K562 (cell line): Measurements from ENCODE around the gene UPK3BL1. TPM values are rescaled to one million over a fixed set of nuclear protein-coding genes. Genes with fewer than 3 reads are reported as not detected.
"Not testable (repeated sequence)": the region's sequence is repeated elsewhere in the genome, so short reads cannot be mapped to it uniquely, and the experiment has no call there.

Source experiments
- ATAC-seq: fragments of 200-7000 bp; cut with Tn5 transposase; 3 replicates; pipeline ENCODE4 v1.9.1; 2020; ENCODE audit warnings: moderate library complexity
- BruUV-seq: library from RNA; stranded (reverse); fragments of 400-500 nt; replicated peaks from 2 replicates; lab custom pipeline; 2021; lab: Mats Ljungman, UMichigan
- CTCF ChIA-PET: fragments of 300-600 bp; formaldehyde crosslinking; extraction: SDS; loops from one replicate; lab custom pipeline; 2021; ENCODE audit warnings: low intra/inter-chr PET ratio; lab: Yijun Ruan, JAX
- POLR2A ChIA-PET: fragments of 300-600, 350-650 bp; sonication (Branson Sonifier 250); formaldehyde crosslinking; extraction: SDS; loops from one replicate; lab custom pipeline; 2021; ENCODE audit warnings: antibody characterized with exemption, inconsistent platforms; lab: Yijun Ruan, JAX
- DNase-seq, 4 experiments: peaks; one replicate each; pipeline versions ENCODE4 v3.0.0 to v3.0.0-alpha.2; 2011 to 2018; ENCODE audit warnings: low spot score in 3 of 4, mixed read lengths in 3 of 4; ENCODE audit errors: extremely low read depth in 1 of 4
- FAIRE-seq: peaks from 2 replicates; lab custom pipeline; 2011; peaks lifted over from hg19 to GRCh38; lab: Jason Lieb, UNC
- H2AFZ ChIP-seq: 2 replicates; pipeline ENCODE4 v1.6.0; 2011; ENCODE audit warnings: low read depth, low read length, control low read depth, inconsistent platforms
- H3K27ac ChIP-seq: fragments of 200-600 bp; 3 replicates; pipeline ENCODE4 v1.8.0; 2011; ENCODE audit warnings: low read depth, mild to moderate bottlenecking, control low read depth, inconsistent platforms, low read length, moderate library complexity, mixed read lengths; ENCODE audit errors: extremely low read depth
- H3K27me3 ChIP-seq, 2 experiments: fragments of 300-600 bp in 1 of 2; 2 replicates in 1 of 2; 3 replicates in 1 of 2; pipeline versions ENCODE4 v1.6.0 to v1.8.0; 2011; ENCODE audit warnings: inconsistent platforms in 2 of 2, low read length in 2 of 2, mild to moderate bottlenecking in 1 of 2, mixed read lengths in 1 of 2, moderate library complexity in 1 of 2; ENCODE audit not compliant: control insufficient read depth in 2 of 2, insufficient read depth in 2 of 2
- H3K36me3 ChIP-seq: fragments of 300-600 bp; 3 replicates; pipeline ENCODE4 v1.8.0; 2011; ENCODE audit warnings: mild to moderate bottlenecking, low read length, inconsistent platforms; ENCODE audit not compliant: control insufficient read depth, insufficient read depth
- H3K4me1 ChIP-seq, 2 experiments: fragments of 200-600 bp in 1 of 2; replicated peaks in 1 of 2; 2 replicates in 1 of 2; 3 replicates in 1 of 2; pipeline versions ENCODE4 v1.5.1 to v1.8.0; 2011; ENCODE audit warnings: inconsistent platforms in 2 of 2, low read length in 2 of 2, mild to moderate bottlenecking in 1 of 2, mixed read lengths in 1 of 2, moderate library complexity in 1 of 2; ENCODE audit not compliant: control insufficient read depth in 2 of 2, insufficient read depth in 2 of 2
- H3K4me2 ChIP-seq: 2 replicates; pipeline ENCODE4 v1.6.1; 2011; ENCODE audit warnings: low read length, control low read depth, inconsistent platforms, mixed read lengths; ENCODE audit not compliant: insufficient read depth
- H3K4me3 ChIP-seq: fragments of 200-600 bp; sonication (generic), shearing (Covaris generic); 2 replicates; pipeline ENCODE4 v1.5.1; 2016; ENCODE audit warnings: control low read depth, inconsistent platforms
- H3K79me2 ChIP-seq: fragments of 200-600 bp; 3 replicates; pipeline ENCODE4 v1.8.0; 2011; ENCODE audit warnings: low read length, inconsistent platforms; ENCODE audit not compliant: control insufficient read depth, insufficient read depth
- H3K9ac ChIP-seq, 2 experiments: 2 replicates each; pipeline versions ENCODE4 v1.6.0 to v1.6.1; 2011; ENCODE audit warnings: low read depth in 2 of 2, low read length in 2 of 2, control low read depth in 1 of 2, inconsistent platforms in 1 of 2, mild to moderate bottlenecking in 1 of 2, mixed read lengths in 1 of 2; ENCODE audit not compliant: insufficient read depth in 1 of 2
- H3K9me1 ChIP-seq: one replicate; pipeline ENCODE4 v1.6.0; 2011; ENCODE audit warnings: inconsistent platforms, mild to moderate bottlenecking, low read length, moderate library complexity; ENCODE audit not compliant: control insufficient read depth, insufficient read depth
- H3K9me3 ChIP-seq: replicated peaks from 2 replicates; pipeline ENCODE4 v1.5.1; 2011; ENCODE audit warnings: low read depth, low read length, inconsistent platforms; ENCODE audit not compliant: control insufficient read depth, insufficient read depth
- H4K20me1 ChIP-seq: replicated peaks from 2 replicates; pipeline ENCODE4 v1.6.1; 2011; ENCODE audit warnings: low read length, inconsistent platforms, mixed read lengths; ENCODE audit not compliant: control insufficient read depth, insufficient read depth
- WGBS: fragments of 100-300 bp; shearing (Covaris generic); methylation state at CpG from one replicate; pipeline ENCODE4 v1.1.6; 2016; ENCODE audit warnings: low coverage, mixed read lengths; ENCODE audit not compliant: insufficient coverage; ENCODE audit errors: missing lambda C conversion rate; 5-methylcytosine and 5-hydroxymethylcytosine counted together
- in situ Hi-C: fragments of 300-500 bp; cut with MboI; formaldehyde crosslinking; loops from 4 replicates; pipeline ENCODE4 v1.15.0; 2018; ENCODE audit warnings: inconsistent platforms, mixed read lengths
- intact Hi-C: fragments of 100-400 bp; cut with micrococcal nuclease; formaldehyde crosslinking; loops from 2 replicates; pipeline ENCODE4 v1.14.2; 2022
- polyA plus RNA-seq, 8 experiments: library from polyadenylated mRNA; depleted of rRNA in 4 of 8; stranded (reverse) in 5 of 8; unstranded in 3 of 8; fragments of >200 nt; fragmentation: Nextera tagmentation in 2 of 8; fragmentation: Illumina TruSeq in 1 of 8; extraction: Ambion mirVana in 2 of 8; extraction: Trizol in 1 of 8; gene quantifications; 2 replicates each; pipeline versions ENCODE4 v1.2.1 to v1.2.3, GENCODE V29; 2011 to 2014; ENCODE audit warnings: inconsistent platforms in 1 of 8, missing spikeins in 1 of 8
- total RNA-seq, 7 experiments: library from RNA; depleted of rRNA in 6 of 7; stranded (reverse); fragments of >200 nt in 6 of 7; fragmentation: Illumina TruSeq in 2 of 7; extraction: Trizol in 2 of 7; gene quantifications; 2 replicates each; pipeline versions ENCODE4 v1.2.1 to v1.2.3, GENCODE V29; 2011 to 2021; ENCODE audit warnings: low replicate concordance in 1 of 7

UPK3BL1 gene
- total and polyA plus RNA-seq, 9 of the 15 experiments (the other 6 are each of a cell fraction or from before 2014, with no cell fraction given): 3.9 to 36.3 (median 15.6) TPM

DNA sequence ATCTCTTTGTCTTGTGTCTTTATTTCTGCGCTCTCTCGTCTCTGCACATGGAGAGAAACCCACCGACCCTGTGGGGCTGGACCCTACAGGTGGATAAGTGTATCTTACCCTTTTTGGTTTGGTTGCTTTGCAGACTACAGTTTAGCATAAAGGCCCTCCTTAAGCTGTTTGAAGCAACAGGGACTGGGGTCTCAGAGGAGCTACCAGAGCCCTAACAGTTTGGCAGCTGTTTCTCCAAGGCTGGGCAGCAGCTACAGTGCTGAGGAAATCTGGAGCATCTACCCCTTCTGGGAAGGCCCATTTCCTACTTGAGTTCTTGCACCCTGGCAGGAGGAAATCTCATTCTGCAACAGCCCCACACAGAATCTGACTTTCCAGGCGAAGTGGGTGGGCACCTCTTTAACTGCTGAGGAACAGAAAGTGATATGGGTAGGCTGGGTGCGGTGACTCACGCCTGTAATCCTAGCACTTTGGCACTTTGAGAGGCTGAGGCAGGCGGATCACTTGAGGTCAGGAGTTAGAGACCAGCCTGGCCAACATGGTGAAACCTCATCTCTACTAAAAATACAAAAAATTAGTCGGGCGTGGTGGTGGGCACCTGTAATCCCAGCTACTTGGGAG lies 31.0 kb upstream of the UPK3BL1 start:
- H3K9me1 ChIP-seq, H3K4me1 ChIP-seq, H3K27me3 ChIP-seq, H3K27ac ChIP-seq, H3K4me3 ChIP-seq, H4K20me1 ChIP-seq, intact Hi-C loops, H3K4me2 ChIP-seq, H3K9ac ChIP-seq, ATAC-seq, CTCF ChIA-PET, H3K9me3 ChIP-seq, H2AFZ ChIP-seq, H3K79me2 ChIP-seq, BruUV-seq, FAIRE-seq, DNase-seq, H3K36me3 ChIP-seq, POLR2A ChIA-PET: not testable (repeated sequence)
- WGBS: no CpG with 5 or more reads among the region's 9 CpGs
- in situ Hi-C loops: loop anchor here (25.0 kb wide), 2 partner anchors 211 to 361 kb away; partner anchors contain the start of genes ALKBH4 and LRWD1

GRCh38 chr7:102671956-102672307 lies 29.3 kb upstream of the UPK3BL1 start:
- H3K9me3 ChIP-seq, intact Hi-C loops, H3K36me3 ChIP-seq, CTCF ChIA-PET, H3K9me1 ChIP-seq, POLR2A ChIA-PET, H2AFZ ChIP-seq, H3K4me1 ChIP-seq, H3K27me3 ChIP-seq, H3K79me2 ChIP-seq, H3K9ac ChIP-seq, H3K4me2 ChIP-seq, H3K27ac ChIP-seq, BruUV-seq, H4K20me1 ChIP-seq, FAIRE-seq, DNase-seq, H3K4me3 ChIP-seq: not testable (repeated sequence)
- ATAC-seq: peak; percentile 71
- in situ Hi-C loops: loop anchor here (25.0 kb wide), 2 partner anchors 210 to 360 kb away; partner anchors contain the start of genes ALKBH4 and LRWD1
- WGBS: no CpG with 5 or more reads among the region's 9 CpGs
